H54 (cell line): ENCODE data around the gene RNF212.
"Not testable (repeated sequence)": the region's sequence is repeated elsewhere in the genome, so short reads cannot be mapped to it uniquely, and the experiment has no call there.

Experiments used
- DNase-seq: peaks from one replicate; pipeline ENCODE4 v3.0.0; 2011; ENCODE audit warnings: low spot score, mixed read lengths; ENCODE audit not compliant: insufficient read length
- FAIRE-seq: peaks from 3 replicates; lab custom pipeline; 2011; peaks lifted over from hg19 to GRCh38; lab: Jason Lieb, UNC
- POLR2A ChIP-seq: IDR thresholded peaks from 2 replicates; pipeline ENCODE4 v1.6.1; 2011; ENCODE audit warnings: low read depth, mild to moderate bottlenecking, low read length

The RNF212 gene

GRCh38 chr4:1058198-1058996, 55.0 kb downstream of the RNF212 start:
- FAIRE-seq, result no peak
- no peak for TF ChIP-seq POLR2A
- DNase-seq, result no peak

- no peak for DNase-seq
- TF ChIP-seq POLR2A, result no peak
- FAIRE-seq, result no peak
Measured at GRCh38 chr4:1057403-1057745, 56.0 kb downstream of the RNF212 start.

GRCh38 chr4:1056671-1057402, 56.5 kb downstream of the RNF212 start:
- DNase-seq (no peak), FAIRE-seq (no peak)
- TF ChIP-seq POLR2A, result no peak

GRCh38 chr4:1055721-1056590, 57.4 kb downstream of the RNF212 start:
- DNase-seq (no peak), FAIRE-seq (no peak)
- no peak for TF ChIP-seq POLR2A

GRCh38 chr4:1055243-1055701, 58.1 kb downstream of the RNF212 start:
- DNase-seq, FAIRE-seq: not testable (repeated sequence)

- FAIRE-seq, DNase-seq: not testable (repeated sequence)
Measured at GRCh38 chr4:1054696-1055242, 58.6 kb downstream of the RNF212 start.

- DNase-seq, FAIRE-seq: not testable (repeated sequence)
Measured at GRCh38 chr4:1053891-1054290, 59.5 kb downstream of the RNF212 start.

GRCh38 chr4:1053080-1053661, 60.2 kb downstream of the RNF212 start:
- no peak for FAIRE-seq
- TF ChIP-seq POLR2A, result no peak
- no peak for DNase-seq

GRCh38 chr4:1052231-1052671, 61.1 kb downstream of the RNF212 start:
- TF ChIP-seq POLR2A, result no peak
- DNase-seq (no peak), FAIRE-seq (no peak)

GRCh38 chr4:1051472-1051871, 61.9 kb downstream of the RNF212 start:
- TF ChIP-seq POLR2A, result no peak
- FAIRE-seq, result no peak
- DNase-seq, result no peak

GRCh38 chr4:1050486-1051213, 62.7 kb downstream of the RNF212 start:
- DNase-seq (no peak), FAIRE-seq (no peak)
- TF ChIP-seq POLR2A, result no peak

GRCh38 chr4:1049591-1049905, 63.8 kb downstream of the RNF212 start:
- no peak for FAIRE-seq
- DNase-seq, result no peak
- TF ChIP-seq POLR2A, result no peak
